HEK293 (cell line): ENCODE measurements around the gene PRR15L.

ENCODE experiments used
- CTCF ChIA-PET: fragments of 350-600 bp; formaldehyde crosslinking; extraction: SDS; loops from one replicate; lab custom pipeline; 2021; ENCODE audit warnings: antibody characterized with exemption; lab: Yijun Ruan, JAX
- POLR2A ChIA-PET: fragments of 300-600 bp; formaldehyde crosslinking; extraction: SDS; loops from one replicate; lab custom pipeline; 2020; ENCODE audit warnings: antibody characterized with exemption, inconsistent platforms; lab: Yijun Ruan, JAX
- H3K27ac ChIP-seq: fragments of 200-500 bp; sonication (Bioruptor generic); 2 replicates; pipeline ENCODE4 v1.5.1; 2014; ENCODE audit warnings: low read depth, low read length, control low read depth, inconsistent platforms; ENCODE audit errors: extremely low read depth
- H3K36me3 ChIP-seq, 2 experiments: fragments of 200-500 bp in 1 of 2; sonication (Bioruptor generic) in 1 of 2; 1 replicate in 1 of 2; 2 replicates in 1 of 2; pipeline ENCODE4 v1.5.1; 2014 to 2017; ENCODE audit warnings: inconsistent platforms in 2 of 2, low read length in 2 of 2; ENCODE audit not compliant: control insufficient read depth in 2 of 2, insufficient read depth in 1 of 2
- H3K4me1 ChIP-seq: fragments of 200-500 bp; sonication (Bioruptor generic); 2 replicates; pipeline ENCODE4 v1.5.1; 2014; ENCODE audit warnings: mild to moderate bottlenecking, low read length, inconsistent platforms; ENCODE audit not compliant: control insufficient read depth, insufficient read depth
- H3K4me3 ChIP-seq: 2 replicates; pipeline ENCODE4 v1.5.1; 2011; ENCODE audit warnings: low read depth, mild to moderate bottlenecking, control low read depth, low read length, moderate library complexity
- H3K9me3 ChIP-seq: fragments of 200-500 bp; sonication (Bioruptor generic); 2 replicates; pipeline ENCODE4 v1.5.1; 2014; ENCODE audit warnings: low read depth, low read length, inconsistent platforms; ENCODE audit not compliant: control insufficient read depth, insufficient read depth
- GLIS1 ChIP-seq: fragments of 450-650 bp; formaldehyde crosslinking; IDR thresholded peaks from 2 replicates; pipeline ENCODE4 v1.5.1; 2016; ENCODE audit warnings: missing biosample characterization, missing genetic modification characterization
- IKZF3 ChIP-seq: fragments of 450-650 bp; IDR thresholded peaks from 2 replicates; pipeline ENCODE4 v1.5.0; 2018; ENCODE audit warnings: missing biosample characterization, mild to moderate bottlenecking, missing genetic modification characterization, moderate library complexity
- KLF10 ChIP-seq: fragments of 450-650 bp; IDR thresholded peaks from 2 replicates; pipeline ENCODE4 v1.5.1; 2018; ENCODE audit warnings: missing biosample characterization, mild to moderate bottlenecking, missing genetic modification characterization
- PRDM1 ChIP-seq: fragments of 450-650 bp; formaldehyde crosslinking; IDR thresholded peaks from 2 replicates; pipeline ENCODE4; 2016; ENCODE audit warnings: missing biosample characterization, missing genetic modification characterization
- ZBTB1 ChIP-seq: fragments of 450-650 bp; formaldehyde crosslinking; IDR thresholded peaks from 2 replicates; pipeline ENCODE4 v1.5.1; 2016; ENCODE audit warnings: missing biosample characterization, missing genetic modification characterization
- ZBTB8A ChIP-seq: fragments of 450-650 bp; formaldehyde crosslinking; IDR thresholded peaks from 2 replicates; pipeline ENCODE4 v1.5.1; 2016; ENCODE audit warnings: missing biosample characterization, missing genetic modification characterization
- ZIC2 ChIP-seq: fragments of 450-650 bp; formaldehyde crosslinking; IDR thresholded peaks from 2 replicates; pipeline ENCODE4 v1.5.1; 2016; ENCODE audit warnings: missing biosample characterization, missing genetic modification characterization
- ZNF121 ChIP-seq: fragments of 450-650 bp; formaldehyde crosslinking; IDR thresholded peaks from 2 replicates; pipeline ENCODE4 v1.5.1; 2016; ENCODE audit warnings: missing biosample characterization, missing genetic modification characterization
- ZNF155 ChIP-seq: fragments of 450-650 bp; formaldehyde crosslinking; IDR thresholded peaks from 2 replicates; pipeline ENCODE4 v1.5.1; 2016; ENCODE audit warnings: missing biosample characterization, missing genetic modification characterization
- ZNF335 ChIP-seq: fragments of 450-650 bp; formaldehyde crosslinking; conservative IDR thresholded peaks from 2 replicates; pipeline ENCODE4 v1.5.1; 2016; ENCODE audit warnings: missing biosample characterization, missing genetic modification characterization
- ZNF423 ChIP-seq: fragments of 450-650 bp; formaldehyde crosslinking; IDR thresholded peaks from 2 replicates; pipeline ENCODE4 v1.5.1; 2016; ENCODE audit warnings: missing biosample characterization, missing genetic modification characterization
- ZNF600 ChIP-seq: fragments of 450-650 bp; formaldehyde crosslinking; IDR thresholded peaks from 2 replicates; pipeline ENCODE4 v1.5.1; 2016; ENCODE audit warnings: missing biosample characterization, missing genetic modification characterization
- ZNF768 ChIP-seq: fragments of 450-650 bp; formaldehyde crosslinking; IDR thresholded peaks from 2 replicates; pipeline ENCODE4 v1.5.1; 2018; ENCODE audit warnings: missing biosample characterization, mild to moderate bottlenecking, missing genetic modification characterization
- TF ChIP-seq, protein P1 (sequence below): fragments of 450-650 bp; formaldehyde crosslinking; IDR thresholded peaks from 2 replicates; pipeline ENCODE4 v1.5.1; 2016; ENCODE audit warnings: missing biosample characterization, missing genetic modification characterization
- TF ChIP-seq, protein P2 (sequence below): IDR thresholded peaks from 2 replicates; pipeline ENCODE4 v1.6.1; 2011; ENCODE audit warnings: mild to moderate bottlenecking, low read depth, low read length, borderline replicate concordance
- TF ChIP-seq, protein P3 (sequence below): fragments of 450-650 bp; formaldehyde crosslinking; IDR thresholded peaks from 2 replicates; pipeline ENCODE4 v1.5.1; 2016; ENCODE audit warnings: missing biosample characterization, missing genetic modification characterization
- TF ChIP-seq, protein P4 (sequence below): fragments of 450-650 bp; formaldehyde crosslinking; IDR thresholded peaks from 2 replicates; pipeline ENCODE4 v1.5.1; 2017; ENCODE audit warnings: missing biosample characterization, mild to moderate bottlenecking, missing genetic modification characterization, moderate library complexity

The PRR15L gene

DNA sequence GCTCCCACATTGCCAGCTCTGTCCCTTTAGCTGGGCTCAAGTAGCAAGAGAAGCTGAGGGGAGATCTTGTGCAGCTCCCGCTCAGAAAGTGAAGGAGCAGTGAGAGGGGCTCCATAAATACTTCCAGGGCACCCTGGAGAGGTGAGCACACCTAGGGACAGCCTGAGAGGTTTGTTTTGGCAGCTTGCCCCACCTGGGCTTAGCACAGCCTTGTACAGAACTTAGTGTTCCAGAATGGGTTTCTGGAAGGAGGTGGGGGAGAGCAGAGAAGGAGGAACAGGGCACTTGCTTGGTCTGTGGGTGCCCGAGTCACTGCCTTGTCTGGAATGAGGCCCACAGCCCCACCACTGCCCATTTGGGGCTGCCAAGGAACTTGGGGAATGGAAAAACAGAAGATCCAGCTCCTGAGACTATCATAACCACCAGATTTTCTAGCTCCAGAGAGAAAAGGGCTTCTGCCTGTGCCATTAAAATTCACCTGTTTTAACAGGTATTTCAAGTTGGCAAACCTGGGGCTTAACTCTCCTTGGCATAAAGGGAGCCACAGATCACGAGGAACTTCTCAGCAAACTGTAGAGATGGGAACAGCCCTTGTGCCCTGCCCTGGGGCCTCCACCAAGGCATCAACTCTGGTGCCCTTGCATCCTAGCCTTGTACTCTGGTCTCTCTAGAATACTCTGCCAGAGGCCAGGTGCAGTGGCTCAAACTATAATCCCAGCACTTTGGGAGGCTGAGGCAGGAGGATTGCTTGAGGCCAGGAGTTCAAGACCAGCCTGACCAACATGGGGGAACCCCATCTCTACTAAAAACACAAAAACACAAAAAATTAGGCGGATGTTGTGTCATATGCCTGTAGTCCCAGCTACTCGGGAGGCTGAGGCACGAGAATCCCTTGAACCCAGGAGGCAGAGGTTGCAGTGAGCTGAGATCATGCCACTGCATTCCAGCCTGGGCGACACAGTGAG is 1.9 kb downstream of the PRR15L start:
- no peak overlapping the region for H3K4me3 ChIP-seq
- H3K27ac ChIP-seq: no peak overlapping the region
- peaks cover 6 to 25% of the 10 kb centered on the region in 2 experiments; a peak in 2 of 3 replicates for H3K36me3 ChIP-seq
- CTCF ChIA-PET: interaction anchor here (0.7 to 22.4 kb wide), 10 partner anchors 8 to 110 kb away, joined by 3 to 592 read pairs (median 6); partner anchors contain the start of genes CDK5RAP3 and PNPO
- POLR2A ChIA-PET: interaction anchor here (0.6 to 4.0 kb wide), 6 partner anchors 9 to 66 kb away, joined by 3 to 26 read pairs (median 6); partner anchors contain the start of genes CDK5RAP3 and PNPO
- H3K4me1 ChIP-seq: peaks cover 28% of the 10 kb centered on the region
- H3K9me3 ChIP-seq: no peaks in the 10 kb centered on the region
- TF ChIP-seq ZNF600 (tag by site-specific recombination) (0 out of 2 replicates have a peak, but pooled peaks have one; percentile 37), ZNF155 (no peak), PRDM1 (tag by site-specific recombination) (peak; percentile 58), ZBTB1 (no peak), IKZF3 (tag by site-specific recombination) (0 out of 2 replicates have a peak, but pooled peaks have one; percentile 34), ZIC2 (tag by site-specific recombination) (peak; percentile 41), ZNF423 (tag by site-specific recombination) (peak; percentile 25; the same call in 1 of the 2 replicates), KLF10 (tag by site-specific recombination) (no peak), ZNF121 (peak; percentile 78), GLIS1 (tag by site-specific recombination) (peak; percentile 65), ZNF335 (tag by site-specific recombination) (peak; percentile 53), ZBTB8A (0 out of 2 replicates have a peak, but pooled peaks have one; percentile 15)
- TF ChIP-seq, protein P1, sequence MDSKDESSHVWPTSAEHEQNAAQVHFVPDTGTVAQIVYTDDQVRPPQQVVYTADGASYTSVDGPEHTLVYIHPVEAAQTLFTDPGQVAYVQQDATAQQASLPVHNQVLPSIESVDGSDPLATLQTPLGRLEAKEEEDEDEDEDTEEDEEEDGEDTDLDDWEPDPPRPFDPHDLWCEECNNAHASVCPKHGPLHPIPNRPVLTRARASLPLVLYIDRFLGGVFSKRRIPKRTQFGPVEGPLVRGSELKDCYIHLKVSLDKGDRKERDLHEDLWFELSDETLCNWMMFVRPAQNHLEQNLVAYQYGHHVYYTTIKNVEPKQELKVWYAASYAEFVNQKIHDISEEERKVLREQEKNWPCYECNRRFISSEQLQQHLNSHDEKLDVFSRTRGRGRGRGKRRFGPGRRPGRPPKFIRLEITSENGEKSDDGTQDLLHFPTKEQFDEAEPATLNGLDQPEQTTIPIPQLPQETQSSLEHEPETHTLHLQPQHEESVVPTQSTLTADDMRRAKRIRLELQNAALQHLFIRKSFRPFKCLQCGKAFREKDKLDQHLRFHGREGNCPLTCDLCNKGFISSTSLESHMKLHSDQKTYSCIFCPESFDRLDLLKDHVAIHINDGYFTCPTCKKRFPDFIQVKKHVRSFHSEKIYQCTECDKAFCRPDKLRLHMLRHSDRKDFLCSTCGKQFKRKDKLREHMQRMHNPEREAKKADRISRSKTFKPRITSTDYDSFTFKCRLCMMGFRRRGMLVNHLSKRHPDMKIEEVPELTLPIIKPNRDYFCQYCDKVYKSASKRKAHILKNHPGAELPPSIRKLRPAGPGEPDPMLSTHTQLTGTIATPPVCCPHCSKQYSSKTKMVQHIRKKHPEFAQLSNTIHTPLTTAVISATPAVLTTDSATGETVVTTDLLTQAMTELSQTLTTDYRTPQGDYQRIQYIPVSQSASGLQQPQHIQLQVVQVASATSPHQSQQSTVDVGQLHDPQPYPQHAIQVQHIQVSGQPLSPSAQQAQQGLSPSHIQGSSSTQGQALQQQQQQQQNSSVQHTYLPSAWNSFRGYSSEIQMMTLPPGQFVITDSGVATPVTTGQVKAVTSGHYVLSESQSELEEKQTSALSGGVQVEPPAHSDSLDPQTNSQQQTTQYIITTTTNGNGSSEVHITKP (tag by site-specific recombination): peak; percentile 87
- TF ChIP-seq, protein P2, sequence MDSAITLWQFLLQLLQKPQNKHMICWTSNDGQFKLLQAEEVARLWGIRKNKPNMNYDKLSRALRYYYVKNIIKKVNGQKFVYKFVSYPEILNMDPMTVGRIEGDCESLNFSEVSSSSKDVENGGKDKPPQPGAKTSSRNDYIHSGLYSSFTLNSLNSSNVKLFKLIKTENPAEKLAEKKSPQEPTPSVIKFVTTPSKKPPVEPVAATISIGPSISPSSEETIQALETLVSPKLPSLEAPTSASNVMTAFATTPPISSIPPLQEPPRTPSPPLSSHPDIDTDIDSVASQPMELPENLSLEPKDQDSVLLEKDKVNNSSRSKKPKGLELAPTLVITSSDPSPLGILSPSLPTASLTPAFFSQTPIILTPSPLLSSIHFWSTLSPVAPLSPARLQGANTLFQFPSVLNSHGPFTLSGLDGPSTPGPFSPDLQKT: no peak

DNA sequence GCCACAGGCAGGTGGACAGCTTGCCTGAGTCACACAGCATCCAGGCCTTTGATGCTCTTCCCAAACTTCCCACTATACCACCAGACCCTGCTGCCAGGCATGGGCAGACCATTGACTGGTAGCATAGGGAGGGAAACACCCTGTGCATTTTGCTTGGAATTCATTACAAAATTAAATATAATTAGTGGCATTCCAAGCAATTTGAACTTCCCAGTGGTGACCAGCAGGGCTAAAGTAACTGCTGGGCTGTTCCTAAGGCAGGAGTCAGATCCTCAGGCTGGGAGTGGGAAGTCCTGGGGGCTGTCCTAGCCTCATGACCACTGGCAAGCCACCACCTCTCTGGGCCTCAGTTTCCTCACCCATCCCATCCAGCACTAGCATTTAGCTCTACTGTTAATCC is 3.8 kb downstream of the PRR15L start:
- H3K27ac ChIP-seq: no peak overlapping the region
- ChIA-PET POLR2A (interaction anchor here (0.7 to 4.0 kb wide), 2 partner anchors 13 to 17 kb away, joined by 5 to 26 read pairs; partner anchors contain the start of genes CDK5RAP3 and PNPO), CTCF (interaction anchor here (0.6 to 22.4 kb wide), 10 partner anchors 6 to 111 kb away, joined by 3 to 592 read pairs (median 7); partner anchors contain the start of genes CDK5RAP3 and SCRN2)
- TF ChIP-seq, protein P3, sequence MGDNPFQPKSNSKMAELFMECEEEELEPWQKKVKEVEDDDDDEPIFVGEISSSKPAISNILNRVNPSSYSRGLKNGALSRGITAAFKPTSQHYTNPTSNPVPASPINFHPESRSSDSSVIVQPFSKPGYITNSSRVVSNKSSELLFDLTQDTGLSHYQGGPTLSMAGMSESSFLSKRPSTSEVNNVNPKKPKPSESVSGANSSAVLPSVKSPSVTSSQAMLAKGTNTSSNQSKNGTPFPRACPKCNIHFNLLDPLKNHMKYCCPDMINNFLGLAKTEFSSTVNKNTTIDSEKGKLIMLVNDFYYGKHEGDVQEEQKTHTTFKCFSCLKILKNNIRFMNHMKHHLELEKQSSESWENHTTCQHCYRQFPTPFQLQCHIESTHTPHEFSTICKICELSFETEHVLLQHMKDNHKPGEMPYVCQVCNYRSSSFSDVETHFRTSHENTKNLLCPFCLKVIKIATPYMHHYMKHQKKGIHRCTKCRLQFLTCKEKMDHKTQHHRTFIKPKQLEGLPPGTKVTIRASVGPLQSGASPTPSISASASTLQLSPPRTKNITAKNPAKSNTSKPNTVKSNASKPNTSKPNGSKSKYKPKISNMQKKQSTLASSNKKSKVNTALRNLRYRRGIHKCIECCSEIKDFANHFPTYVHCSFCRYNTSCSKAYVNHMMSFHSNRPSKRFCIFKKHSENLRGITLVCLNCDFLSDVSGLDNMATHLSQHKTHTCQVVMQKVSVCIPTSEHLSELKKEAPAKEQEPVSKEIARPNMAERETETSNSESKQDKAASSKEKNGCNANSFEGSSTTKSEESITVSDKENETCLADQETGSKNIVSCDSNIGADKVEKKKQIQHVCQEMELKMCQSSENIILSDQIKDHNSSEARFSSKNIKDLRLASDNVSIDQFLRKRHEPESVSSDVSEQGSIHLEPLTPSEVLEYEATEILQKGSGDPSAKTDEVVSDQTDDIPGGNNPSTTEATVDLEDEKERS (tag by site-specific recombination): no peak
- TF ChIP-seq ZNF768 (tag by site-specific recombination): no peak
- TF ChIP-seq, protein P4, sequence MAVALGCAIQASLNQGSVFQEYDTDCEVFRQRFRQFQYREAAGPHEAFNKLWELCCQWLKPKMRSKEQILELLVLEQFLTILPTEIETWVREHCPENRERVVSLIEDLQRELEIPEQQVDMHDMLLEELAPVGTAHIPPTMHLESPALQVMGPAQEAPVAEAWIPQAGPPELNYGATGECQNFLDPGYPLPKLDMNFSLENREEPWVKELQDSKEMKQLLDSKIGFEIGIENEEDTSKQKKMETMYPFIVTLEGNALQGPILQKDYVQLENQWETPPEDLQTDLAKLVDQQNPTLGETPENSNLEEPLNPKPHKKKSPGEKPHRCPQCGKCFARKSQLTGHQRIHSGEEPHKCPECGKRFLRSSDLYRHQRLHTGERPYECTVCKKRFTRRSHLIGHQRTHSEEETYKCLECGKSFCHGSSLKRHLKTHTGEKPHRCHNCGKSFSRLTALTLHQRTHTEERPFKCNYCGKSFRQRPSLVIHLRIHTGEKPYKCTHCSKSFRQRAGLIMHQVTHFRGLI (tag by site-specific recombination): peak; percentile 60; the same call in 1 of the 2 replicates
- peaks cover 6 to 38% of the 10 kb centered on the region in 2 experiments; a peak in 2 of 3 replicates for H3K36me3 ChIP-seq
- H3K4me3 ChIP-seq: no peak overlapping the region
- H3K4me1 ChIP-seq: peaks cover 16% of the 10 kb centered on the region
- no peaks in the 10 kb centered on the region for H3K9me3 ChIP-seq
